GM23338 (cell line): ENCODE results near the gene NCKAP5. TPM values are rescaled to one million over a fixed set of nuclear protein-coding genes. Genes with fewer than 3 reads are reported as not detected.

Source experiments
- ATAC-seq: fragments of 200-7000 bp; cut with Tn5 transposase; 3 replicates; pipeline ENCODE4 v1.9.1; 2020
- DNase-seq: peaks from one replicate; pipeline ENCODE4 v3.0.0-alpha.2; 2015; ENCODE audit warnings: low spot score
- H2AFZ ChIP-seq: fragments of 200-600 bp; sonication (generic); 2 replicates; pipeline ENCODE4 v1.8.0; 2016; ENCODE audit warnings: antibody characterized with exemption, mild to moderate bottlenecking, moderate library complexity
- H3F3A ChIP-seq: fragments of 200-600 bp; sonication (generic); replicated peaks from 2 replicates; pipeline ENCODE4 v1.8.0; 2017; ENCODE audit warnings: antibody characterized with exemption, mixed run types, low read depth
- H3K27ac ChIP-seq: fragments of 200-600 bp; sonication (generic); 2 replicates; pipeline ENCODE4 v1.6.1; 2016; ENCODE audit warnings: low read depth
- H3K27me3 ChIP-seq: fragments of 200-600 bp; sonication (generic); 2 replicates; pipeline ENCODE4 v1.8.0; 2016; ENCODE audit warnings: mild to moderate bottlenecking, mixed run types, moderate library complexity; ENCODE audit not compliant: insufficient read depth
- H3K36me3 ChIP-seq: fragments of 200-600 bp; sonication (generic); 2 replicates; pipeline ENCODE4 v1.8.0; 2016; ENCODE audit warnings: mild to moderate bottlenecking; ENCODE audit not compliant: insufficient read depth
- H3K4me1 ChIP-seq: fragments of 200-600 bp; sonication (generic); 2 replicates; pipeline ENCODE4 v1.8.0; 2016; ENCODE audit warnings: mild to moderate bottlenecking, moderate library complexity; ENCODE audit not compliant: insufficient read depth
- H3K4me2 ChIP-seq: fragments of 200-600 bp; sonication (generic); 2 replicates; pipeline ENCODE4 v1.7.1; 2017; ENCODE audit warnings: mixed run types
- H3K4me3 ChIP-seq: fragments of 200-600 bp; sonication (generic); 2 replicates; pipeline ENCODE4 v1.6.1; 2016; ENCODE audit warnings: mixed run types
- H3K79me2 ChIP-seq: fragments of 200-600 bp; sonication (generic); replicated peaks from 2 replicates; pipeline ENCODE4 v1.8.0; 2017; ENCODE audit warnings: mild to moderate bottlenecking; ENCODE audit not compliant: insufficient read depth
- H3K9me2 ChIP-seq: fragments of 200-600 bp; sonication (generic); 2 replicates; pipeline ENCODE4 v1.8.0; 2017; ENCODE audit not compliant: insufficient read depth
- H4K20me1 ChIP-seq: fragments of 200-600 bp; sonication (generic); replicated peaks from 2 replicates; pipeline ENCODE4 v1.8.0; 2017; ENCODE audit warnings: mild to moderate bottlenecking; ENCODE audit not compliant: insufficient read depth
- H3K27ac Mint-ChIP-seq: 2 replicates; pipeline ENCODE4 v1.8.0; 2020; ENCODE audit warnings: inconsistent platforms, mild to moderate bottlenecking, moderate library complexity, mixed read lengths
- H3K27me3 Mint-ChIP-seq: 3 replicates; pipeline ENCODE4 v1.8.0; 2022; ENCODE audit warnings: low read depth, mild to moderate bottlenecking, moderate library complexity, mixed read lengths, inconsistent platforms; ENCODE audit not compliant: insufficient read depth, poor library complexity
- H3K36me3 Mint-ChIP-seq: 3 replicates; pipeline ENCODE4 v1.8.0; 2021; ENCODE audit warnings: low read depth, mild to moderate bottlenecking, inconsistent platforms, moderate library complexity, mixed read lengths
- H3K4me1 Mint-ChIP-seq: 3 replicates; pipeline ENCODE4 v1.8.0; 2020; ENCODE audit warnings: mild to moderate bottlenecking, inconsistent platforms, mixed read lengths
- H3K4me3 Mint-ChIP-seq: 3 replicates; pipeline ENCODE4 v1.8.0; 2021; ENCODE audit warnings: moderate library complexity, mild to moderate bottlenecking, inconsistent platforms, mixed read lengths
- H3K9me3 Mint-ChIP-seq: 3 replicates; pipeline ENCODE4 v1.8.0; 2020; ENCODE audit warnings: moderate library complexity, mild to moderate bottlenecking, inconsistent platforms, mixed read lengths
- CREB1 ChIP-seq: fragments of 250-450 bp; sonication (Bioruptor Pico); IDR thresholded peaks from 2 replicates; pipeline ENCODE4 v1.5.0; 2020; ENCODE audit warnings: low read depth, mild to moderate bottlenecking, moderate library complexity
- CTCF ChIP-seq, 2 experiments: fragments of 200-600 bp in 1 of 2; sonication (generic) in 1 of 2; conservative IDR thresholded peaks; 2 replicates each; pipeline versions ENCODE4 v1.5.1 to v1.6.1; 2016 to 2017; ENCODE audit warnings: antibody characterized with exemption in 2 of 2, low read depth in 2 of 2, mild to moderate bottlenecking in 2 of 2, moderate library complexity in 1 of 2
- ETS1 ChIP-seq: IDR thresholded peaks from 2 replicates; pipeline ENCODE4 v1.6.1; 2016; ENCODE audit warnings: antibody characterized with exemption
- EZH2 ChIP-seq: fragments of 200-600 bp; sonication (generic); IDR thresholded peaks from one replicate; pipeline ENCODE4 v1.8.0; 2017; ENCODE audit warnings: antibody characterized with exemption, mild to moderate bottlenecking, low read depth; ENCODE audit not compliant: unreplicated experiment
- EZH2phosphoT487 ChIP-seq: fragments of 200-600 bp; sonication (generic); IDR thresholded peaks from one replicate; pipeline ENCODE4 v1.8.1; 2018; ENCODE audit warnings: antibody characterized with exemption; ENCODE audit not compliant: unreplicated experiment
- JUNB ChIP-seq: IDR thresholded peaks from one replicate; pipeline ENCODE4 v1.6.1; 2016; ENCODE audit warnings: antibody characterized with exemption; ENCODE audit not compliant: unreplicated experiment
- NANOG ChIP-seq: IDR thresholded peaks from 2 replicates; pipeline ENCODE4 v1.6.1; 2016; ENCODE audit warnings: antibody characterized with exemption, borderline replicate concordance
- POLR2AphosphoS5 ChIP-seq: IDR thresholded peaks from 2 replicates; pipeline ENCODE4 v1.6.1; 2016; ENCODE audit warnings: antibody characterized with exemption, low read depth
- REST ChIP-seq: IDR thresholded peaks from one replicate; pipeline ENCODE4 v1.6.1; 2018; ENCODE audit warnings: antibody characterized with exemption; ENCODE audit not compliant: unreplicated experiment
- STAT1 ChIP-seq: IDR thresholded peaks from one replicate; pipeline ENCODE4 v1.6.1; 2016; ENCODE audit warnings: antibody characterized with exemption; ENCODE audit not compliant: unreplicated experiment
- ZNF331 ChIP-seq: fragments of 250-450 bp; sonication (Bioruptor Pico); IDR thresholded peaks from 2 replicates; pipeline ENCODE4 v1.5.0; 2020; ENCODE audit warnings: low read depth, mild to moderate bottlenecking, moderate library complexity
- polyA plus RNA-seq: library from polyadenylated mRNA; unstranded; fragments of >200 nt; fragmentation: Nextera tagmentation; extraction: Ambion mirVana; gene quantifications from 2 replicates; pipeline ENCODE4 v1.2.1, GENCODE V29; 2016
- total RNA-seq: library from RNA; depleted of rRNA; stranded (reverse); fragments of >200 nt; shearing (Covaris generic); gene quantifications from 2 replicates; pipeline ENCODE4 v1.2.3, GENCODE V29; 2014

The NCKAP5 gene
- total and polyA plus RNA-seq, 2 experiments from 2014 or later, result 0.34 to 0.73 TPM

GRCh38 chr2:132766573-132766972 lies 801.7 kb downstream of the NCKAP5 start:
- H3K27me3 ChIP-seq, result no peaks in the 10 kb centered on the region
- TF ChIP-seq ZNF331 (CRISPR knock-in tag), result no peak
- TF ChIP-seq STAT1, result no peak
- TF ChIP-seq POLR2AphosphoS5, result no peak
- TF ChIP-seq EZH2phosphoT487, result no peak
- no peak for TF ChIP-seq JUNB
- Mint-ChIP-seq H3K36me3 (no peaks in the 10 kb centered on the region; the same call in 2 of the 3 replicates), H3K27me3 (peaks cover 1% of the 10 kb centered on the region), H3K9me3 (no peaks in the 10 kb centered on the region), H3K4me3 (no peak overlapping the region), H3K4me1 (peaks cover 4% of the 10 kb centered on the region; the same call in 1 of the 3 replicates), H3K27ac (no peak overlapping the region)
- H4K20me1 ChIP-seq, result no peaks in the 10 kb centered on the region; the same call in 1 of the 2 replicates
- peaks cover 2% of the 10 kb centered on the region for H3K9me2 ChIP-seq
- ATAC-seq, result no peak
- H3K4me3 ChIP-seq, result no peak overlapping the region
- no peaks in the 10 kb centered on the region for H3F3A ChIP-seq
- H3K4me1 ChIP-seq, result no peaks in the 10 kb centered on the region
- no peak for DNase-seq
- H3K4me2 ChIP-seq, result no peak overlapping the region
- H3K27ac ChIP-seq, result no peak overlapping the region
- H2AFZ ChIP-seq, result no peak overlapping the region
- H3K79me2 ChIP-seq, result no peaks in the 10 kb centered on the region
- H3K36me3 ChIP-seq, result no peaks in the 10 kb centered on the region

GRCh38 chr2:132761437-132761836 lies 806.8 kb downstream of the NCKAP5 start:
- no peak for ATAC-seq
- no peaks in the 10 kb centered on the region for H3K36me3 ChIP-seq
- no peaks in the 10 kb centered on the region for H3K27me3 ChIP-seq
- H2AFZ ChIP-seq, result no peak overlapping the region
- H3K27ac ChIP-seq, result no peak overlapping the region
- H3K79me2 ChIP-seq, result no peaks in the 10 kb centered on the region
- H3K4me1 ChIP-seq, result no peaks in the 10 kb centered on the region
- H3K36me3 Mint-ChIP-seq, result no peaks in the 10 kb centered on the region
- H3K9me2 ChIP-seq, result no peaks in the 10 kb centered on the region
- H3F3A ChIP-seq, result no peaks in the 10 kb centered on the region
- peaks cover 1% of the 10 kb centered on the region for H3K27me3 Mint-ChIP-seq
- H3K4me3 Mint-ChIP-seq, result no peak overlapping the region
- no peak overlapping the region for H3K4me3 ChIP-seq
- peaks cover 4% of the 10 kb centered on the region; the same call in 2 of the 3 replicates for H3K9me3 Mint-ChIP-seq
- no peaks in the 10 kb centered on the region; the same call in 1 of the 2 replicates for H4K20me1 ChIP-seq
- peaks cover 5% of the 10 kb centered on the region; the same call in 2 of the 3 replicates for H3K4me1 Mint-ChIP-seq
- H3K27ac Mint-ChIP-seq, result no peak overlapping the region
- no peak for DNase-seq
- no peak overlapping the region for H3K4me2 ChIP-seq
- TF ChIP-seq REST, result no peak
- no peak for TF ChIP-seq ZNF331 (CRISPR knock-in tag)
- TF ChIP-seq EZH2, result no peak
- TF ChIP-seq CREB1 (CRISPR knock-in tag), result no peak
- TF ChIP-seq CTCF (conservative IDR thresholded peaks at IDR 0.05; ENCODE audit: low read depth in 2 of 2), result no peak
- no peak for TF ChIP-seq POLR2AphosphoS5
- no peak for TF ChIP-seq ETS1
- no peak for TF ChIP-seq STAT1
- no peak for TF ChIP-seq NANOG
